ENCODE measurements around the gene NUP214.
"Not testable (repeated sequence)": the region's sequence is repeated elsewhere in the genome, so short reads cannot be mapped to it uniquely, and the experiment has no call there.

The NUP214 gene

DNA sequence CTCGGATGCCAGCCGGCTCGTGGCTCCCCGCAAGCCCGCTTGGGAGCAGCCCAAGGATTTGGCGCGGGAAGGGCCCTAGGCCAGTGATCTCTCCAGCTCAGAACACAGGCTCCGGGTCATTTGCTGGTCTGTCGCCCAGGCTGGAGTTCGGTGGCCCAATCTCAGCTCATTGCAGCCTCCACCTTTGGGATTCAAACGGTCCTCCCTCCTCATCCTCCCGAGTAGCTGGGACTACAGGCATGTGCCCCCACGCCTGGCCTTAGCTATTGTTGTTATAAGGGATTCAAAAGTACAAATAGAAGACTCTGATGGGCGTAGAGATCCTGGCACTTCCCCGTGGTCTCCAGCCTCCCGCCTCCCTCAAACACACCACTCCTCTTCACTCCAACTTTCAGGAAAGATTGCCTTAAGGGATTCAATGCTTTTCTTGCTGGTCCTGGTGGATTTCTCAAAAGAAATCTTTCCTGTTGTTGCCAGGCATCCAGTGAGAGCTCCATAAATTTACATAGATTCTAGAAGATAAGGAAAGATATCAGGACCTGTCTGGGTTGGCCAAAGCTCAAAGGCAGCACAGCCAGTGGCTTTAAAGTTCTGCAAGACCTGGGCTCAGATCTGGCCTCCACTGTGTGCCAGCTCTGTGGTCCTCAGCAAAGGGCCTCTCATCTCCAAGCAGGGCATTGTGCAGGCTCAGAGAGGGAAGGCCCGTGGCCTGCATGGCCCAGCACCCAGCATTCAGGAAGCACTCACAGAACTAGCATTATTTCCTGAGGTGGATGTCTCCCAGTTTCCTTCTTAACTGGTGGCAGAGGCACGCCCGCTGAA lies 28.0 kb upstream of the NUP214 start:
- DNase-seq, result no peak

DNA sequence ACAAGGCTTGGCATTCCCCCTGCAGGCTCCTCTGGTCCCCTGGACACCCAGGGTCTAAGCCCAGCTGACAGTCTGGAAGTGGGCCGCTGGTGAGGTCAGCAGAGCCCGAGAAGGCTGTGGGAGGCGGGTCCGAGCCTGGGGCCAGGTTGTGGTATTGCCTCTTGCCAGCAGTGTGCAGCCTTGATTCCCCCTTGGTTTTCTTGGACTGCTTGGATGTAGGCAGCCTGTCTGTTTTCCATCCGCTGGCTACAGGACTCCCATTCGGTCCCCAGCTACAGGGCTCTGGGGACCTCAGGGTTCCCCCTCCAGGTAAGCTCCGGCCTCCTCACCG lies 27.5 kb upstream of the NUP214 start:
- no peak for DNase-seq

GRCh38 chr9:131098391-131099101 lies 26.8 kb upstream of the NUP214 start:
- DNase-seq, result no peak

DNA sequence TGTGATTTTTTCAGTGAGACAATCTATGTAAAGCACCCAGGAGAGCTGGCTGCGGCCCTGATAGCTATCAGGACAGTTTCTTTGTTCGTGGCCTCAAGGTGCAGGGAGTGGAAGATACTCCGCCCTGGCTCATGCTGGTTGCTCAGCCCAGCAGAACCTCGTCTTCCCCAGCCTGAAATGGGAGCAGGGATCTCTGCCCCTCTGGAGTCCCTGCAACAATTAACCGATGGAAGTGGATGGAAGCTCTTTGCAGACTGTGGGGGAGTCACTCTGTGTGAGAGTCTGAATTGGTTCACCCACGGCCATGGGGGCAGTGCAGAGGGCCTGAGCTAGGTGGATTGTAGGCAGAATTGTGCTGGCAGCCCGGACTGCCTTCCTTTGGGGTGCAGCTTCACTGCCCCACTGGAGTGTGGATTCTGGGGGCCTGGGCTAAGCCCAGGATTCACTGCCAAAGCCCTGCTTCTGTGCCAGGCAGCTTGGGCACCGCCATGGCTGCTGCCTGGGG lies 26.2 kb upstream of the NUP214 start:
- DNase-seq, result no peak

GRCh38 chr9:131099845-131100244 lies 25.5 kb upstream of the NUP214 start:
- DNase-seq, result not testable (repeated sequence)

DNA sequence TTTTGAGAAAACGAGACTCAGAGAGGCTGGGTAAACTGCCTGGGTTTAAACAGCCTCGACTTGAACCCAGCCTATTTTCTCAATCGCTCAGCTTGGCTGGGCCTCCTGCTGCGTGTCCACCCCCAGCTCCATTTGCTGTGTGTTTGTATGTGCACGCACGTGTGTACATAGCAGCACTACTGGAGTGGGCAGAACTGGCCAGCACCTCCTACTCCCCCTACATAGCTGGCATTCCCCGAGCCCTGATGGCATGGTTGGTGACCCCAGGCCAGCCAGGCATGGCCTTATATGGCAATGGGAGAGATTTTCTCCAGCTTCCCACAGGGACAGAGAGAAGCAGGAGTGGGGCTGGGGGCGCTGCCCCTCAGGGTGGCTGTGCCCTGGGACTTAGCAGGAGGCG lies 24.9 kb upstream of the NUP214 start:
- no peak for DNase-seq

DNA sequence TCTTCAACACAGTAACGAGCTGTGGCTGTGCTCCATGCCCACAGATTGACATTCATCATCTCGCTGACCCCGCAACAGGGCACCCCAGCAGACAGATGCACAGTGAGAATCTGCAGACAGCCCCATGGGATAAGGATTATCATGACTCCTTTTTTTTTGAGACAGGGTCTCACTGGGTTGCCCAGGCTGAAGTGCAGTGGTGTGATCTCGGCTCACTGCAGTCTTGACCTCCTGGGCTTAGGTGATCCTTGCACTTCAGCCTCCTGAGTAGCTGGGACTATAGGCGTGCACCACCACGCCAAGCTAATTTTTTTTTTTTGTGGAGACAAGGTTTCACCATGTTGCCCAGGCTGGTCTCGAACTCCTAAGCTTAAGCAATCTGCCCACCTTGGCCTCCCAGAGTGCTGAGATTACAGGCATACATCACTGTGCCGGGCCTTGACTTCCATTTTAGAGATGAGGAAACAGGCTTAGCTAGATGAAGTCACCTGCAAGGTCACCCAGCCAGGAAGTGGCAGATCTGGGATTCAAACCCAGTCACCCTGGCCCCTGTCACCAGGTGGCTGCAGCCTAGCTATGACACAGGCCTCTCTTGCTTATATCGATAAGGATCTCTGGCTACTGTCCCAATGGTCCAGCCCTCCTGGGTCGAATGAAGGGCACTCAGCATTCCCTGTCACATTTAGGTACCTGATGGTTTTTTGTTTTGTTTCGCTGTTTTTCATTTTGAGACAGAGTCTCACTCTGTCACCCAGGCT lies 24.0 kb upstream of the NUP214 start:
- no peak for DNase-seq

- DNase-seq, result no peak
Measured at GRCh38 chr9:131103024-131103423, 22.4 kb upstream of the NUP214 start.

DNA sequence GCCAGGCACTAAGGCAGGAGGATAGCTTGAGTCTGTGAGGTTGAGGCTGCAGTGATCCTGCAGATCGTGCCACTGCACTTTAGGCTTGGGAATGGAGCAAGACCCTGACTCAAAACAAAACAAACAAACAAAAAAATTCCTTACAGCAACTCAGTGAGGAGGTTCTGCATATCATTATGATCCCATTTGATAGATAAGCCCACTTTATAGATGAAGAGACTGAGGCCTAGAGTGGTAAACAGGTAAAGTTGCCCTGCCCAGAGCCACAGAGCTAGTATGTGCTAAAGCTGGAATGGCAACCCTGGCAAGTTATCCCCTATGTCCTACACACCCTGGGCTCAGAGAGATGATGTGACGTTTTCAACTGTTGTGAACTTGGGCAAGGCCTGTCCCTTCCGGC lies 21.9 kb upstream of the NUP214 start:
- no peak for DNase-seq

DNA sequence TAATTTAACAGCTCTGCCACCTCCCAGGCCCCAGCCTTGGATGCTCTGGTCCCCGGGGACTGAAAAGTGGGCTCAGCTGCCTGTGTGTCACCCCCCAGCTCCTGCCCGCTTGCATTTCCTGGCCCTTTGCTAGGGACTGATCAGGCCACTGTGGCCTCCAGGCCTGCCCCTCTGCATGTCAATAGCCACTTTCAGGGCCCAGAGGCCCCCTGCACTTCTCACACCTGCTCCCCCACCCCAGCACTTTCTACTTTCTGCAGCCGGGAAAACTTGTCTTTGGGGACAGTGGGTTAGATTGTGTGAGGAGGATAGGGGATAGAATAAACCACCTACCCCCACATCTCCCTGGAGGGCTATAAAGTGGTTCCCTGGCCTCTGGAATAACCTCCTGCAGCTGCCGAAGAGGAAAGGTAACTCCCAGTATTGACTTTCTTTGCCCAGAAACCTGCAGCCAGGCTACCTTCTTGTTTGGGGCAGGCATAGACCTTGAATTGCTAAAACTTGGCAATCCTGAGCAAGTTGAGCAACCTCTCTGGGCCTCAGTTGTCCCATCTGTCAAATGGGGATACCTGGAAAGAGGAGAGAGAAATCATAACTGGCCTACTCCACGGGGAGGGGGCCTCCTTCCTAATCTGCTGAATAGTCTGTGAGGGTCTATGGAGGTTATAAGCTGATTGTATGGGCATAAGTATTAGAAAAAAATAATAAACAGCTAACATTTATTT lies 21.2 kb upstream of the NUP214 start:
- no peak for DNase-seq

GRCh38 chr9:131105952-131106351 lies 19.4 kb upstream of the NUP214 start:
- no peak for DNase-seq

GRCh38 chr9:131107760-131108159 lies 17.6 kb upstream of the NUP214 start:
- DNase-seq, result no peak

GRCh38 chr9:131111186-131111853 lies 14.1 kb upstream of the NUP214 start:
- DNase-seq, result no peak

DNA sequence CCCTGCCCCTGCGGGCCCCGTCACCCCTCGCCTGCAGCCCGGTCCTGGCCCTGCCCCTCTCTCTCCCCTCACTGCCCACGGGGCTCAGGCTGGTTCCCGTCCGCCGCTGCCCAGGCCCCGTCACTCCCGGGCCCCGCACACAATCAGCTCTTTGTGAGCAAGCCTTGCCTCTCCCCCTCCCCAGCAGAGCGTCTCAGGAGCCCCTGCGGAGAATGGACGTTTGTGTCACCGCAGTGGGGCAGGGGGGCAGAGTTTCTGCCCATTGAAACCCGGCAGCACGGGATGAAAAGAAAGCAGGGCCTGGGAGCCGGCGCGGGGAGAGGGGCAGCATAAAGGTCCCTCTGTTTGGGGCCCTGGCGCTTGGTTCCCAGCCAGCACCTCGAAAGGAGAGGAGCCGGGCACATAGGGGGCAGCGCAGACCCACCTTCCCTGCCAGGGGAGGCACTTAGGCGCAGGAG lies 13.5 kb upstream of the NUP214 start:
- DNase-seq, result no peak

DNA sequence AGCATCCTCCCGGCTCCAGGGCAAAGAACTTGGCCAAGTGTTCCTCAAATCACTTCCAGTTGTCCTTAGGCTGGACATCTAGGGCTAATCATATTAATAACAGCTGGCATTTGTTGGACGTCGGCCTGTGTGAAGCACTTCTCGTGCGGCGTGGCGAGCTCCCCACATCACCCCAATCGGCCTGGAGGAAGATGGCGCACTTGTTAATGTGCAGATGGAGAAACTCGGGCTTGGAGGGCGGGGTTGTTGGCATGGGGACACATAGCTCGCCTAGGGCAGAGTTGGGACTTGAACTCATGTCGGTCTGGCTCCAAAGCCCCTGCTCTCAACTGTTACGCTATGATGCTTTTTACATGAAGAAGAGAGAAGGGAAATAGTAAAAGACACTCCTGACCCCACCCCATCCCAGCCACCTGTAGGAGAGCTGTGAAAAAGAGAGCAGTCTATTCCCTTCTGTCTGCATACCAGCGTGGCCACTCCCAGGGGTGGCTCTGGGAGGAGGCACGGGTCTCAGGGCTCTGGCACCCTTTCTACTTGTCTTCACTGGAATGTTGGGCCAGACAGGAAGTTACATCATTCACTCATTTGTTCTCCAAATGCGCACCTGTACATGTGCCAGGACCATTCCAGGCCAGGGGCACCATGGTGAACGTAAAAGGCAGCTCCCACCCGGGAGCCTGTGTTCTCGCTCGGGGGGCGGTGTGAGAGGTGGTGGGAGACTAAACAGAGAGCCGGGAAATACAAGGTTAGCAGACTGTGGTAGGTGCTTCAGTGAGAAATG lies 12.8 kb upstream of the NUP214 start:
- DNase-seq, result no peak

DNA sequence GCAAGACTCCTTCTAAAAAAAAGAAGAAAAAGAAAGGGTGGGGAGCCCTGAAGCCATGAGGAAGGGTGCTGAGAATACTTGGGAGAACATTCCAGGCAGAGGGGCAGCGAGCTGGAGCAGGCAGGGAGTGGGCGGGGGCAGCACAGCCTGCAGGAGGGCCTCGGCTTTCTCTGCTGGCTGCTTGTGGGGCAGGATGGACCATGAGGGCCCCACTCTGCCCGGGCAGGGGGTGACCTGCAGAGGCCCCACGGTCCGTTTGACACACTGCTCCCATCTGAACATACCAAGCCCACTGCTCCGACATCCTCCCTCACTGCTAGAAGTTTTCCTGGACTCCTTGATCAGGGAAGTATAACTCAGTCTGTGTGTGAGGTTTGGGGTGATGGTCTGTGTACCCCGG lies 11.7 kb upstream of the NUP214 start:
- no peak for DNase-seq

DNA sequence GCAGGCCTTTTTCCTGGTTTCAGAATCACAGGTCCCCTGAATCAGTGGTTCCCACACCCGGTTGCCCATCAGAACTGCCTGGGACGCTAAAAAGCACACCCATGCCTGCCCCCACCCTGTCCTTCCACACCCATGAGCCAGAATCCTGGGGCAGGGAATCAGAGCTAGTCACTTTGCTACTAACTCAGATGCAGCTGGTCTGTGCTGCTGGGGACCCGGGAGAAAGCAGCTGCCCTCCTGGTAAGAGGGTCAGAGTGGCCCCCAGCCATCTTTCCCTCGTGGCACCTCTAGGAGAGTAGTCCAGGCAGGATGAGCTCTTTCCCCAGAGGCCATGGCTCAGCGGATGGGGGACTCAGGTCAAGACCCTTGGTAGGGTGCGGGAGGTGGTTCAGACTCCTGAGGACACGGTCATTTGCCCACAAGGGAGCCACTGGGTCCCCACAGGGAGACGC lies 11.3 kb upstream of the NUP214 start:
- DNase-seq, result no peak

- DNase-seq, result not testable (repeated sequence)
Measured at GRCh38 chr9:131115360-131115742, 10.0 kb upstream of the NUP214 start.

DNA sequence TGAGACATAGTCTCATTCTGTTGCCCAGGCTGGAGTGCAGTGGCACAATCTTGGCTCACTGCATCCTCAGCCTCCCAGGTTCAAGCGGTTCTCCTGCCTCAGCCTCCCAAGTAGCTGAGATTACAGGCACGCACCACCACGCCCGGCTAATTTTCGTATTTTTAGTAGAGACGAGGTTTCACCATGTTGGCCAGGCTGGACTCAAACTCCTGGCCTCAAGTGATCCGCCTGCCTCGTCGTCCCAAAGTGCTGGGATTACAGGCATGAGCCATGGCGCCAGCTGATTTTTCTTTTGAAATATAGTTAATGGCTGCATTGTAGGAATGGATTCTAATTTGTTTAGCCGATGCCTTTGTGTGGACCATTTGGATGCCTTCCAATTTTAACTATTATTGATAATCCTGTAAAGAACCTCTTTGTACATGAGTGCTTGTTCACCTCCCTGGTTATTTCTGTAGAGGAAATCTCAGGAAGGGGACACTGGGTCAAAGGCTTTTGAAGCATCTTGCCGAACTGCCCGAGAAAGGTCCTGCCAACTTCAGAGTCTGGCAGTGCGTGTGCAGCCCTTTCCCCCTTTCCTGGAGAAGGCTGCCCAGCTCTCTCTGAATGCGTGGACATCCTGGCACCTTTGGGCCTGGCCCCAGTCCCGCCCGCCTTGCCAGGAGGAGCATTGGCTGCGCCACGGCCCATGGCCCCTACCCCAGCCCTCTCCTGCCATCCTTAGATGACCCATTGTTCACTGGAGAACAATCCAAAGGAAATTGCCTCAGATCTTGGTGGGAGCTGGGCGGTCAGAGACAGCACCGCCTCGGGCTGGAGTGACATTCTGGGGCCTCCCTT lies 8.9 kb upstream of the NUP214 start:
- DNase-seq, result no peak

GRCh38 chr9:131117121-131117761 lies 8.1 kb upstream of the NUP214 start:
- DNase-seq, result no peak

Data from activated effector memory CD4-positive, alpha-beta T cell treated with anti-CD3 and anti-CD28 coated beads, Interleukin-2, amount 50 U/mL, for 16 hours (primary cell).